GM23338 (cell line): Measurements from ENCODE around the gene CDH4. TPM values are rescaled to one million over a fixed set of nuclear protein-coding genes. Genes with fewer than 3 reads are reported as not detected.

Experiments
- ATAC-seq: fragments of 200-7000 bp; cut with Tn5 transposase; 3 replicates; pipeline ENCODE4 v1.9.1; 2020
- DNase-seq: peaks from one replicate; pipeline ENCODE4 v3.0.0-alpha.2; 2015; ENCODE audit warnings: low spot score
- H2AFZ ChIP-seq: fragments of 200-600 bp; sonication (generic); 2 replicates; pipeline ENCODE4 v1.8.0; 2016; ENCODE audit warnings: antibody characterized with exemption, mild to moderate bottlenecking, moderate library complexity
- H3F3A ChIP-seq: fragments of 200-600 bp; sonication (generic); replicated peaks from 2 replicates; pipeline ENCODE4 v1.8.0; 2017; ENCODE audit warnings: antibody characterized with exemption, mixed run types, low read depth
- H3K27ac ChIP-seq: fragments of 200-600 bp; sonication (generic); 2 replicates; pipeline ENCODE4 v1.6.1; 2016; ENCODE audit warnings: low read depth
- H3K27me3 ChIP-seq: fragments of 200-600 bp; sonication (generic); 2 replicates; pipeline ENCODE4 v1.8.0; 2016; ENCODE audit warnings: mild to moderate bottlenecking, mixed run types, moderate library complexity; ENCODE audit not compliant: insufficient read depth
- H3K36me3 ChIP-seq: fragments of 200-600 bp; sonication (generic); 2 replicates; pipeline ENCODE4 v1.8.0; 2016; ENCODE audit warnings: mild to moderate bottlenecking; ENCODE audit not compliant: insufficient read depth
- H3K4me1 ChIP-seq: fragments of 200-600 bp; sonication (generic); 2 replicates; pipeline ENCODE4 v1.8.0; 2016; ENCODE audit warnings: mild to moderate bottlenecking, moderate library complexity; ENCODE audit not compliant: insufficient read depth
- H3K4me2 ChIP-seq: fragments of 200-600 bp; sonication (generic); 2 replicates; pipeline ENCODE4 v1.7.1; 2017; ENCODE audit warnings: mixed run types
- H3K4me3 ChIP-seq: fragments of 200-600 bp; sonication (generic); 2 replicates; pipeline ENCODE4 v1.6.1; 2016; ENCODE audit warnings: mixed run types
- H3K79me2 ChIP-seq: fragments of 200-600 bp; sonication (generic); replicated peaks from 2 replicates; pipeline ENCODE4 v1.8.0; 2017; ENCODE audit warnings: mild to moderate bottlenecking; ENCODE audit not compliant: insufficient read depth
- H3K9me2 ChIP-seq: fragments of 200-600 bp; sonication (generic); 2 replicates; pipeline ENCODE4 v1.8.0; 2017; ENCODE audit not compliant: insufficient read depth
- H4K20me1 ChIP-seq: fragments of 200-600 bp; sonication (generic); replicated peaks from 2 replicates; pipeline ENCODE4 v1.8.0; 2017; ENCODE audit warnings: mild to moderate bottlenecking; ENCODE audit not compliant: insufficient read depth
- H3K27ac Mint-ChIP-seq: 2 replicates; pipeline ENCODE4 v1.8.0; 2020; ENCODE audit warnings: inconsistent platforms, mild to moderate bottlenecking, moderate library complexity, mixed read lengths
- H3K27me3 Mint-ChIP-seq: 3 replicates; pipeline ENCODE4 v1.8.0; 2022; ENCODE audit warnings: low read depth, mild to moderate bottlenecking, moderate library complexity, mixed read lengths, inconsistent platforms; ENCODE audit not compliant: insufficient read depth, poor library complexity
- H3K36me3 Mint-ChIP-seq: 3 replicates; pipeline ENCODE4 v1.8.0; 2021; ENCODE audit warnings: low read depth, mild to moderate bottlenecking, inconsistent platforms, moderate library complexity, mixed read lengths
- H3K4me1 Mint-ChIP-seq: 3 replicates; pipeline ENCODE4 v1.8.0; 2020; ENCODE audit warnings: mild to moderate bottlenecking, inconsistent platforms, mixed read lengths
- H3K4me3 Mint-ChIP-seq: 3 replicates; pipeline ENCODE4 v1.8.0; 2021; ENCODE audit warnings: moderate library complexity, mild to moderate bottlenecking, inconsistent platforms, mixed read lengths
- H3K9me3 Mint-ChIP-seq: 3 replicates; pipeline ENCODE4 v1.8.0; 2020; ENCODE audit warnings: moderate library complexity, mild to moderate bottlenecking, inconsistent platforms, mixed read lengths
- CREB1 ChIP-seq: fragments of 250-450 bp; sonication (Bioruptor Pico); IDR thresholded peaks from 2 replicates; pipeline ENCODE4 v1.5.0; 2020; ENCODE audit warnings: low read depth, mild to moderate bottlenecking, moderate library complexity
- JUNB ChIP-seq: IDR thresholded peaks from one replicate; pipeline ENCODE4 v1.6.1; 2016; ENCODE audit warnings: antibody characterized with exemption; ENCODE audit not compliant: unreplicated experiment
- STAT1 ChIP-seq: IDR thresholded peaks from one replicate; pipeline ENCODE4 v1.6.1; 2016; ENCODE audit warnings: antibody characterized with exemption; ENCODE audit not compliant: unreplicated experiment
- ZNF462 ChIP-seq: fragments of 250-450 bp; sonication (Bioruptor Pico); IDR thresholded peaks from 2 replicates; pipeline ENCODE4 v1.5.0; 2020; ENCODE audit warnings: mild to moderate bottlenecking, moderate library complexity
- polyA plus RNA-seq: library from polyadenylated mRNA; unstranded; fragments of >200 nt; fragmentation: Nextera tagmentation; extraction: Ambion mirVana; gene quantifications from 2 replicates; pipeline ENCODE4 v1.2.1, GENCODE V29; 2016
- total RNA-seq: library from RNA; depleted of rRNA; stranded (reverse); fragments of >200 nt; shearing (Covaris generic); gene quantifications from 2 replicates; pipeline ENCODE4 v1.2.3, GENCODE V29; 2014
- TF ChIP-seq, protein P1 (sequence below), 2 experiments: fragments of 200-600 bp in 1 of 2; sonication (generic) in 1 of 2; conservative IDR thresholded peaks; 2 replicates each; pipeline versions ENCODE4 v1.5.1 to v1.6.1; 2016 to 2017; ENCODE audit warnings: antibody characterized with exemption in 2 of 2, low read depth in 2 of 2, mild to moderate bottlenecking in 2 of 2, moderate library complexity in 1 of 2

CDH4 gene
- total and polyA plus RNA-seq, 2 experiments from 2014 or later, result 1.2 to 4.2 TPM

GRCh38 chr20:61668065-61668650 lies 416.1 kb downstream of the CDH4 start (continued):
- no peak for TF ChIP-seq ZNF462 (CRISPR knock-in tag)
- no peak for TF ChIP-seq CREB1 (CRISPR knock-in tag)

DNA sequence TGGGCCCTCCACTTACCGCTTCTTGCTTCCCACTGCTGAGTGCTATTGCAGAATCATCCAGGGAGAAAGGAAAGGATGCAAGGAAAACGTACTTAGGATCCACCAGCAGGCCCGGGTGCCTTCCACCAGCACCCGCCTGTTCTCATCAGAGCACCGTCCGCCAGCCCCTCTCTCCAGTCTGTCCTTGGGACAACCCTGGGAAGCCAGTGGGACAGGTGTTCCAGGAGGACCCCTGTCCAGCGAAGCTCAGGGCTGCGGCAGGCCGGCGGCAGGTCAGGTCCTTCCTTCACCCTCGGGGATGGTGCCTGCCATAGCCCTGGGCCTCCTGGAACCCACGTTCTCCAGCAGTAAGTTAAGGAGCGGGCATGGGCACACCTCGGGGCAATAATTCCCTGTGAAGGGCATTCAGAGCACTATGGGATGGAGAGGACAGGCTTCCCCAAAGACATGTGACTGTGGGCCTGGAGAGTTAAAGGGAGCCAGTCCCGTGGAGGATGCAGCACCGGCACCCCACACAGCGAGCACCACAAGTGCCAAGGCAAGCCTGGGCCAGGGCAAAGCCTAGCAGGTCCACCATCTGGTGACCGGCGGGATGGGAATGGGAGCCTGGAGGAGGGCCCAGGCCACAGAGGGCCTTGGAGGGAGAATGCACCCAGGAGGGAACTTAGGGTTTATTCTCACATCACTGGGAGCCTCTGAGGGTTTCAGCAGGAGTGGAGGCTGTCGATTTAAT lies 416.9 kb downstream of the CDH4 start:
- Mint-ChIP-seq H3K4me1 (no peaks in the 10 kb centered on the region), H3K27ac (no peak overlapping the region), H3K36me3 (no peaks in the 10 kb centered on the region), H3K27me3 (peaks cover 13% of the 10 kb centered on the region), H3K9me3 (peaks cover 3% of the 10 kb centered on the region), H3K4me3 (no peak overlapping the region)
- Histone ChIP-seq H3K36me3 (no peaks in the 10 kb centered on the region), H4K20me1 (no peaks in the 10 kb centered on the region), H3K4me2 (no peak overlapping the region), H3K4me1 (no peaks in the 10 kb centered on the region), H3K27ac (no peak overlapping the region), H3K4me3 (no peak overlapping the region), H3K27me3 (no peaks in the 10 kb centered on the region), H2AFZ (no peak overlapping the region), H3F3A (no peaks in the 10 kb centered on the region), H3K79me2 (no peaks in the 10 kb centered on the region), H3K9me2 (no peaks in the 10 kb centered on the region)
- TF ChIP-seq JUNB (no peak), STAT1 (no peak)
- TF ChIP-seq, protein P1, sequence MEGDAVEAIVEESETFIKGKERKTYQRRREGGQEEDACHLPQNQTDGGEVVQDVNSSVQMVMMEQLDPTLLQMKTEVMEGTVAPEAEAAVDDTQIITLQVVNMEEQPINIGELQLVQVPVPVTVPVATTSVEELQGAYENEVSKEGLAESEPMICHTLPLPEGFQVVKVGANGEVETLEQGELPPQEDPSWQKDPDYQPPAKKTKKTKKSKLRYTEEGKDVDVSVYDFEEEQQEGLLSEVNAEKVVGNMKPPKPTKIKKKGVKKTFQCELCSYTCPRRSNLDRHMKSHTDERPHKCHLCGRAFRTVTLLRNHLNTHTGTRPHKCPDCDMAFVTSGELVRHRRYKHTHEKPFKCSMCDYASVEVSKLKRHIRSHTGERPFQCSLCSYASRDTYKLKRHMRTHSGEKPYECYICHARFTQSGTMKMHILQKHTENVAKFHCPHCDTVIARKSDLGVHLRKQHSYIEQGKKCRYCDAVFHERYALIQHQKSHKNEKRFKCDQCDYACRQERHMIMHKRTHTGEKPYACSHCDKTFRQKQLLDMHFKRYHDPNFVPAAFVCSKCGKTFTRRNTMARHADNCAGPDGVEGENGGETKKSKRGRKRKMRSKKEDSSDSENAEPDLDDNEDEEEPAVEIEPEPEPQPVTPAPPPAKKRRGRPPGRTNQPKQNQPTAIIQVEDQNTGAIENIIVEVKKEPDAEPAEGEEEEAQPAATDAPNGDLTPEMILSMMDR (conservative IDR thresholded peaks at IDR 0.05; ENCODE audit: low read depth in 2 of 2), result no peak
- no peak for DNase-seq
- no peak for ATAC-seq
